Stimulated activated CD8-positive, alpha-beta memory T cell treated with anti-CD3 and anti-CD28 coated beads, Interleukin-2, amount 100 ng/mL, for 48 hours (primary cell): ENCODE data around the gene IARS2.
A peak's percentile ranks its signal among the peaks of the same experiment; 100 is the strongest.
"Not testable (repeated sequence)": the region's sequence is repeated elsewhere in the genome, so short reads cannot be mapped to it uniquely, and the experiment has no call there.

Source experiments
- DNase-seq, 2 donors: peaks; one replicate each; pipeline ENCODE4 v3.0.0-alpha.2; 2020; ENCODE audit warnings: low read depth in 2 of 2

Gene IARS2

DNA sequence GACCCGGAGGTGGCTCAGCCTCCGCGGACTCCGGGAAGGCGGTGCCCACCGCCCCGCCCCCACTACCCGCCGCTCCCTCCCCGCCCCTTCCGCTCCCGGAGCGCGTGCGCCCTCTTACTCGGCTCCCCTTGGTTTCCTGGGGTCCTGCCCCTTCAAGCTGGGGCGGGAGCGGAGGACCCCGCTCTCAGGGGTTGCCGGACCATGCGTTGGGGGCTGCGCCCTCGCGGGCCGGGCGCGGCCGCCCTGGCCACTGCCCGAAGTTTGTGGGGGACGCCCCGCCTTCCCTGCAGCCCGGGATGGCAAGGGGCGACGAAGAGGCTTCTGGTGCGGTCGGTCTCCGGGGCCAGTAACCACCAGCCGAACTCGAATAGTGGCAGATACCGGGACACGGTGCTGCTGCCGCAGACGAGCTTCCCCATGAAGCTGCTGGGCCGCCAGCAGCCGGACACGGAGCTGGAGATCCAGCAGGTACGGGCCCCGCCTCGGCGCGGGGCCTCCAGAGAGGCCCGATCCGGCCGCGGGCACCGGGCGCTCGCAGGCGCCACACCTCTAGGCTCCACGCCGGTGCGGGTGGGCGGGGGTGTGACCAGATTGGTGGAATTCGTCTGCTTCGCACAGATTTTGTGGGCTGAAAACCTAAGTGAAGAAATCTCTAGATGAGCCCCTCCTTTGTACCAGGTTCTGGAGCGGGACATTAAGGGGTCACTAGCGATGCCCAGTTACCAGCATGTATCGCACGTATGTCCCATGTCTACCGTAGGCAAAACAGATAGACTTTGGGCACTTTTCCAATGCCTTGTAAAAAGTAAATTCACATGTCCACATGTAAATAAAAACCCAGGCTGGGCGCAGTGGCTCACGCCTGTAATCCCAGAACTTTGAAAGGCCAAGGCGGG, at the start of gene IARS2:
IARS2 (plus strand) TSS at position 117 of the 896 bp plus-strand sequence; CDS start at position 202, 85 bp downstream.
- DNase-seq, result peak; percentile 85 to 90

DNA sequence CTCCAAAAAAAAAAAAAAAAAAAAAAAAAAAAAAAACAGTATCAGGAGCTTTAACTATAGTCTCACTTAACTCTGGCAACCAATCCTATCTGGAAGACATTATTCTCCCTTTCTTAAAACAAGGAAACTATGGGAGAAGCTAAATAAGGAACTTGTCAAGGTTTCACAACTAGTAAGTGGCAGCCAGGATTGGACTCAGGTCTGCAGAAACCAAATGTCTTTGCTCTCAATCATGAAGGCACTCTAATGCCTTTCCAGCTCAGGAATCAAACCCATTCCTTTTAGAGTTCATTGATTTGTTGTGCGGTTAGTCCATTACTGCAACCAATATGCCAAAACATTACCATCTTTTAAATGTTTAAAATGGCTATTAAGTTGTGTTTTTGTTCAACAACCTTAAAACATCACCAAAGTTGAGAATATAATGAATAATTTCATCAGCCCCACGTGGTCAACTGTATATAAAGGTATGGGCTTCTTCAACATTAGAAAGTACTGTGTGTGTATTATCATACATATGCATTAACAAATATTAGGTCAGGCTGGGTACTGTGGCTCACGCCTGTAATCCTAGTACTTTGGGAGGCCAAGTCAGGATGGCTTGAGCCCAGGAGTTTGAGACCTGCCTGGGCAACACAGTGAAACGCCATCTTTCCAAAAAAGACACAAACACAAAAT, 49.1 kb upstream of the IARS2 start:
- DNase-seq, result no peak

GRCh38 chr1:220045356-220046051, 48.4 kb upstream of the IARS2 start:
- DNase-seq, result peak in 1 of 2 donors; percentile 4

- peak; percentile 82 to 89 for DNase-seq
Observed at GRCh38 chr1:220046052-220046930, 47.6 kb upstream of the IARS2 start, which contains the start of gene EPRS1. EPRS1 (minus strand) TSS chr1:220046505; CDS start chr1:220046388, 117 bp downstream.

GRCh38 chr1:220056374-220056773, 37.6 kb upstream of the IARS2 start:
- no peak for DNase-seq

- DNase-seq, result no peak
Observed at GRCh38 chr1:220060876-220061275, 33.1 kb upstream of the IARS2 start.

DNA sequence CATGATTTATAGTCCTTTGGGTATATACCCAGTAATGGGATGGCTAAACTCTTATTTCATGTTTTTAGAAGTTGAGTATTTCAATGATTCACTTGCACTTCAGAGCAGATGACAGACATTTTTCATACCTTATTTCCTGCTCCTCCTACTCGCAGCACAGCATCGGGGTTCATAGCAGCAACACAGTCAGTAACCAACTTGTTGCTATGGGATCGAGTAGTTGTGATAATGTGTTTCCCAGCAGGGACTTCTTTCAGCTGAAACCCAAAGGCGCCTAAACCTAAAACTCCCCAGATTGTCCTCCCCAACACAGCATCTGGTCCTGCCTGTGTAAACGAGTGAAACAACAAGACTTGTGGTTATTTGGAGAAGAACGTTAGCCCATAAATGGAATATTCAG, 31.3 kb upstream of the IARS2 start:
- no peak for DNase-seq

- no peak for DNase-seq
Observed at GRCh38 chr1:220067269-220068204, 26.4 kb upstream of the IARS2 start.

DNA sequence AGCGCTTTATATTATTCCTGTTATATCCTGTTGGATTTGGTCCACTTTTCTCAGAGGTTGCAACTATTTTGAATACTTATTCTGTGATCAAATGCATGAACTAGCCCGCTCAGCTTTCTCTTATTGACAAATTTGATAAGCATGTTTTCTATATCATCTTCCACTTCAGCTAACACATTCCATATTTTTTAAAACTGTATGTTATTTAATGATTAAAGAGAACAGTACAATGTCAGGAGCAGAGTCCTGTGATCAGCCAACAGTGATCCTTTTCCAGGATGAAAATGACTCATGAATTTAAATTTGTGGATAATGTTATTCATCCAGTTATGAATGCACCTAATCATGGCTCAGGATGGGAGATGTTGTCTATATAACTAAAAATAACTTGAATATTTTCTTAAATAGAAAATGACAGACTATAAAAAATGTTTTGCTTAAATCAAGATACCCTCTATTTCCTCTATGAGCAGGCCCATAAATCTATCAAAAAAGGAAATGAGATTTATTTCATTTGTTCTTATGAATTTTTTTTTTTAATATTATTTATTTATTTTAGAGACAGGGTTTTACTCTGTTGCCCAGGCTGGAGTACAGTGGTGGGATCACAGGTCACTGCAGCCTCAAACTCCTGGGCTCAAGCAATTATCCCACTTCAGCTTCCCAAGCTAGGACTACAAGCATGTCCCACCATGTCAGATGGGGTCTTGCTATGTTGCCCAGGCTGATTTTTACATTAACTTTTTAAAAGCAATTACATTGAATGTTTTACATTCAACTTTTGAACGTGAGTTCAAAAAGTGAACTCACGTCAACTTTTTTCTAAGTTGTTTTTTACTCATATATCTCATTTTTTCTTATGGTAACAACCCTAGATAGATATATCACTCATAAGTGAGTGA, 16.8 kb upstream of the IARS2 start:
- DNase-seq, result no peak

DNA sequence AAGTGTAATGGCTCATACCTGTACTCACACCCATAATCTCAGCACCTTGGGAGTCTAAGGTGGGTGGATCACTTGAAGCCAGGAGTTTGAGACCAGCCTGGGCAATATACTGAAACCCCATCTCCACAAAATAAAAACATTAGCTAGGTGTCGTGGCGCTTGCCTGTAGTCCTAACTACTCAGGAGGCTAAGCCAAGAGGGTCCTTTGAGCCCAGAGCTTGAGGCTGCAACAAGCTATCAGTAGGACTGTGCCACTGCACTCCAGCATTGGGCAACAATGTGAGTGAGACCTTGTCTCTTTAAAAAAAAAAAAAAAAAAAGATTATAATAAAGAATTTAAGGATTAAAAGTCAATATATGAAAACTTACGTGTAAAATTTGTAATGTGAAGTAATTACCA, 16.0 kb upstream of the IARS2 start:
- no peak for DNase-seq

DNA sequence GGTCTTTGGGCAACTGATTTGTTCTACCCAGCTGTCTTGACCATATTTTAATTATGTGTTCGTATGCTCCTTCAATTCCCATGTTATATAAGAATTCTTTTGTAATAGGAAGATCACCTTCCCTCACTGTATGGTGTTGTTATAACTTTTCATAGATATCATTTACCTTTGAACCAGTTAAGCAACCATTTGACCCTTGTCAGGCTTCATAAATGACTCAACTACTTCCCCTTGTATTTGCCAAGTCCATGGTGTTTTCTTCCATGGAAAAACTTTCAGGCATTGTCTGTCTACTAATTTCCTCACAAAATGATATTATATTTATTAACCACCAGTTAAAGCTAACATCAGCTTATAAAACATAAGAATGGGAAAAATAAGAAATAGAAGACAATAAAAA, 9.5 kb upstream of the IARS2 start:
- DNase-seq, result no peak

GRCh38 chr1:220086261-220086686, 7.7 kb upstream of the IARS2 start:
- DNase-seq, result not testable (repeated sequence)

DNA sequence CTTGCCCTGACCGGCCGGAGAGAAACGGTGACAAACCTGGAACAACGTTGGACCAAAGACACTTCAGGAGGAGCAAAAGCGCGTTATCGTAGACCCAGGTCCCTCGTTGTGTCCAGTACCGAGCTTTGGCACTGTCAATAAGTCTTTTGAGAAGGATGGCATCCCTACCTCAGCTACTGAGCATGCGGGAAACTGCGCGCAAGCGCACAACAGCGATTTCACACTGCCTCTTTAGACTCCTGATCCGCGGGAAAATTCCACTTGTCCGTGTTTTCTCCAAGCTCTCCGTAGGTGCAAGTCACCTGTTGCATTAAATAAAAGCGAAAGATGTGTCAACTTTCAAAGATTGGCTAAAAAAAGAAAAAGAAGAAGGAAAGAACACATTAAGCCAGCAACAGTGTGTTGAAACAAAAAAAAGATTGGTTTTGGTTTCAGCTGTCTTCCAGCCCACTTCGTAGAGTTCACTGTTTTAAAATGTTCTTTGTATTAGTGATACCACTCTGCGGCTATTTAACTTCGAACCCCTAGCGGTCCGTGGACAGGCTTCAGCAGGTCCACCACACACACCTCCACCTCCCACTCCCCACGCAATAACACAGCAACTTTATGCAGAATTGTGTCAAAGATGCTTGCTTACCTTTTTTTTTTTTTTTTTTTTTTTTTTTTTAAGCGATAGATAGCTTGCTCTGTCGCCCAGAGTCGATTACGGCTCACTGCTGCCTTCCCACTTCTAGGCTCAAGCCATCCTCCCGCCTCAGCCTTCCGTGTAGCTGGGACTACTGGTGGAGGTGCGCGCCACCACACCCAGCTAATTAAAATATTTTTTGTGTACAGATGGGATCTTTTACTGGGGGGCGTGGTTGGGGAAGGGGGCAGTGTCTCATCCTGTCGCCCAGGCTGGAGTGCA, 4.0 kb upstream of the IARS2 start, which contains the start of gene BPNT1:
BPNT1 (minus strand) TSS at position 139 of the 907 bp plus-strand sequence. CDS start 9,942 bp downstream, outside the sequence.
- peak; percentile 87 to 96 for DNase-seq

DNA sequence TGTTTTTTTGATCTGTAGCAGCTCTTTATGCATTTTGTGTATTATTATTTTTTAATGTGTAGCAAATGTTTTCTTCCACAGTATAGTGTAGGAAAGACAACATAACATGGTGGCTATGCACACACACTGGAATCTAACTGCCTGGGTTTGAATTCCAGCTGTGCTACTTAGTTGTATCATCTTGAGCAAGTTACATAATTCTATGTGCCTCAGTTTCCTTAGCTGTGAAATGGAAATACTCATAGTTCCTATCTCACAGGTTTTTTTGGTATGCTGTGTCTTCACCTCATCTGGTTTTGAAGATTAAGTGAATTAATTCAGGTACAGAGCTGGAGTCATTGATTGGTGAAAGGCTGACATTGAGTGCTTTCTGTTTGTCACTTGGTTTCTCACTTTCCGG, 1.2 kb upstream of the IARS2 start:
- DNase-seq, result no peak

DNA sequence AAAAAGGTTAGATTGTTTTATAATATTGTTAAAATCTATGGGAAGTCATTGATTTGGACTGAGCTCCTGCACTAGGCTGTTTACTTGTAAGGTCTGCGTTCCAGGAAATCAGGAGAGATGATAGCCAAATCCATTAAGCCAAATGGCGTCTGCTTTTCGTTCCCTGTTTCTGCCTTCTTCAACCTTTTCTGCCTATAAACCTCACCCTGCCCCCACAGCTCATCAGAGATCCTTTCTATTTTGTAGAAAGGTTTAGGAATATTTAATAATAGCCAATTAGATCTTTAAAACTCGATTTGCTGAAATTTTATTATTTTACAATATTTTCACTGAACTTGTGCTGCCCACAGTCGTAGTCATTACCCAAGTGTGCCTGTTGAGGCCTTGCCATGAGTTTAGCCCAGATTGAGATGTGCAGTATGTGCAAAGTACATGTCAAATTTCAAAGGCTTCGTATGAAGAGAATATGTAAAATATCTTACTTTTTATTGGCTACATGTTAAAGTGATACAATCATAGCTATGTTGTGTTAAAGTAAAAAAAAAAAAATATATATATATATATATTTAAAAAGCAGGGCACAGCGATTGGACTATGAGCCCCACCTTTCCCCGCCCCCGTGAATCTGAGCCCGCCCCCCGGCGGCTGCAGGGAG, 444 bp upstream of the IARS2 start:
- no peak for DNase-seq

GRCh38 chr1:220099826-220100225, 5.9 kb downstream of the IARS2 start:
- no peak for DNase-seq

- DNase-seq, result not testable (repeated sequence)
Observed at GRCh38 chr1:220110473-220110872, 16.5 kb downstream of the IARS2 start.
